ENCODE data around the gene WWOX. TPM values are rescaled to one million over a fixed set of nuclear protein-coding genes. Genes with fewer than 3 reads are reported as not detected.

WWOX gene
- total RNA-seq, 1 donor from 2014 or later: 28.2 TPM

- Mint-ChIP-seq H3K36me3 (ENCODE audit: unreplicated experiment) (peaks cover 3% of the 10 kb centered on the region), H3K4me3 (ENCODE audit: unreplicated experiment) (no peak overlapping the region), H3K4me1 (ENCODE audit: unreplicated experiment) (no peaks in the 10 kb centered on the region), H3K27ac (ENCODE audit: unreplicated experiment) (no peak overlapping the region), H3K27me3 (ENCODE audit: unreplicated experiment) (peaks cover 3% of the 10 kb centered on the region), H3K9me3 (ENCODE audit: unreplicated experiment) (peaks cover 3% of the 10 kb centered on the region)
- TF ChIP-seq CTCF (IDR thresholded peaks at IDR 0.05): no peak
- no peak for DNase-seq (ENCODE audit: extremely low spot score, unreplicated experiment)
Measured at GRCh38 chr16:78198288-78198687, 98.8 kb downstream of the WWOX start.

GRCh38 chr16:78199325-78200022 lies 100.0 kb downstream of the WWOX start:
- peaks cover 3% of the 10 kb centered on the region for H3K27me3 Mint-ChIP-seq (ENCODE audit: unreplicated experiment)
- peaks cover 3% of the 10 kb centered on the region for H3K9me3 Mint-ChIP-seq (ENCODE audit: unreplicated experiment)
- TF ChIP-seq CTCF (IDR thresholded peaks at IDR 0.05): no peak
- H3K4me1 Mint-ChIP-seq (ENCODE audit: unreplicated experiment): no peaks in the 10 kb centered on the region
- H3K27ac Mint-ChIP-seq (ENCODE audit: unreplicated experiment): no peak overlapping the region
- H3K36me3 Mint-ChIP-seq (ENCODE audit: unreplicated experiment): peaks cover 3% of the 10 kb centered on the region
- H3K4me3 Mint-ChIP-seq (ENCODE audit: unreplicated experiment): no peak overlapping the region
- no peak for DNase-seq (ENCODE audit: extremely low spot score, unreplicated experiment)

GRCh38 chr16:78200023-78200389 lies 100.6 kb downstream of the WWOX start:
- H3K27me3 Mint-ChIP-seq (ENCODE audit: unreplicated experiment): peaks cover 3% of the 10 kb centered on the region
- no peaks in the 10 kb centered on the region for H3K4me1 Mint-ChIP-seq (ENCODE audit: unreplicated experiment)
- H3K27ac Mint-ChIP-seq (ENCODE audit: unreplicated experiment): no peak overlapping the region
- no peak overlapping the region for H3K4me3 Mint-ChIP-seq (ENCODE audit: unreplicated experiment)
- peaks cover 3% of the 10 kb centered on the region for H3K36me3 Mint-ChIP-seq (ENCODE audit: unreplicated experiment)
- TF ChIP-seq CTCF (IDR thresholded peaks at IDR 0.05): no peak
- H3K9me3 Mint-ChIP-seq (ENCODE audit: unreplicated experiment): peaks cover 3% of the 10 kb centered on the region
- no peak for DNase-seq (ENCODE audit: extremely low spot score, unreplicated experiment)

GRCh38 chr16:78200623-78201096 lies 101.2 kb downstream of the WWOX start:
- DNase-seq (ENCODE audit: extremely low spot score, unreplicated experiment): no peak
- Mint-ChIP-seq H3K4me3 (ENCODE audit: unreplicated experiment) (no peak overlapping the region), H3K27me3 (ENCODE audit: unreplicated experiment) (peaks cover 3% of the 10 kb centered on the region), H3K9me3 (ENCODE audit: unreplicated experiment) (peaks cover 3% of the 10 kb centered on the region), H3K4me1 (ENCODE audit: unreplicated experiment) (no peaks in the 10 kb centered on the region), H3K36me3 (ENCODE audit: unreplicated experiment) (peaks cover 3% of the 10 kb centered on the region), H3K27ac (ENCODE audit: unreplicated experiment) (no peak overlapping the region)
- no peak for TF ChIP-seq CTCF (IDR thresholded peaks at IDR 0.05)

- no peak for TF ChIP-seq CTCF (IDR thresholded peaks at IDR 0.05)
Measured at GRCh38 chr16:78205506-78205905, 106.1 kb downstream of the WWOX start.

More at GRCh38 chr16:78205506-78205905, 106.1 kb downstream of the WWOX start:
- Mint-ChIP-seq H3K36me3 (ENCODE audit: unreplicated experiment) (peaks cover 3% of the 10 kb centered on the region), H3K27ac (ENCODE audit: unreplicated experiment) (no peak overlapping the region), H3K4me1 (ENCODE audit: unreplicated experiment) (peaks cover 5% of the 10 kb centered on the region), H3K9me3 (ENCODE audit: unreplicated experiment) (peaks cover 3% of the 10 kb centered on the region), H3K4me3 (ENCODE audit: unreplicated experiment) (no peak overlapping the region), H3K27me3 (ENCODE audit: unreplicated experiment) (peaks cover 7% of the 10 kb centered on the region)
- DNase-seq (ENCODE audit: extremely low spot score, unreplicated experiment): no peak
